GM23338 (cell line): ENCODE results near the gene EYA4. TPM values are rescaled to one million over a fixed set of nuclear protein-coding genes. Genes with fewer than 3 reads are reported as not detected.

Experiments used
- ATAC-seq: fragments of 200-7000 bp; cut with Tn5 transposase; 3 replicates; pipeline ENCODE4 v1.9.1; 2020
- DNase-seq: peaks from one replicate; pipeline ENCODE4 v3.0.0-alpha.2; 2015; ENCODE audit warnings: low spot score
- H2AFZ ChIP-seq: fragments of 200-600 bp; sonication (generic); 2 replicates; pipeline ENCODE4 v1.8.0; 2016; ENCODE audit warnings: antibody characterized with exemption, mild to moderate bottlenecking, moderate library complexity
- H3F3A ChIP-seq: fragments of 200-600 bp; sonication (generic); replicated peaks from 2 replicates; pipeline ENCODE4 v1.8.0; 2017; ENCODE audit warnings: antibody characterized with exemption, mixed run types, low read depth
- H3K27ac ChIP-seq: fragments of 200-600 bp; sonication (generic); 2 replicates; pipeline ENCODE4 v1.6.1; 2016; ENCODE audit warnings: low read depth
- H3K27me3 ChIP-seq: fragments of 200-600 bp; sonication (generic); 2 replicates; pipeline ENCODE4 v1.8.0; 2016; ENCODE audit warnings: mild to moderate bottlenecking, mixed run types, moderate library complexity; ENCODE audit not compliant: insufficient read depth
- H3K36me3 ChIP-seq: fragments of 200-600 bp; sonication (generic); 2 replicates; pipeline ENCODE4 v1.8.0; 2016; ENCODE audit warnings: mild to moderate bottlenecking; ENCODE audit not compliant: insufficient read depth
- H3K4me1 ChIP-seq: fragments of 200-600 bp; sonication (generic); 2 replicates; pipeline ENCODE4 v1.8.0; 2016; ENCODE audit warnings: mild to moderate bottlenecking, moderate library complexity; ENCODE audit not compliant: insufficient read depth
- H3K4me2 ChIP-seq: fragments of 200-600 bp; sonication (generic); 2 replicates; pipeline ENCODE4 v1.7.1; 2017; ENCODE audit warnings: mixed run types
- H3K4me3 ChIP-seq: fragments of 200-600 bp; sonication (generic); 2 replicates; pipeline ENCODE4 v1.6.1; 2016; ENCODE audit warnings: mixed run types
- H3K79me2 ChIP-seq: fragments of 200-600 bp; sonication (generic); replicated peaks from 2 replicates; pipeline ENCODE4 v1.8.0; 2017; ENCODE audit warnings: mild to moderate bottlenecking; ENCODE audit not compliant: insufficient read depth
- H3K9me2 ChIP-seq: fragments of 200-600 bp; sonication (generic); 2 replicates; pipeline ENCODE4 v1.8.0; 2017; ENCODE audit not compliant: insufficient read depth
- H4K20me1 ChIP-seq: fragments of 200-600 bp; sonication (generic); replicated peaks from 2 replicates; pipeline ENCODE4 v1.8.0; 2017; ENCODE audit warnings: mild to moderate bottlenecking; ENCODE audit not compliant: insufficient read depth
- H3K27ac Mint-ChIP-seq: 2 replicates; pipeline ENCODE4 v1.8.0; 2020; ENCODE audit warnings: inconsistent platforms, mild to moderate bottlenecking, moderate library complexity, mixed read lengths
- H3K27me3 Mint-ChIP-seq: 3 replicates; pipeline ENCODE4 v1.8.0; 2022; ENCODE audit warnings: low read depth, mild to moderate bottlenecking, moderate library complexity, mixed read lengths, inconsistent platforms; ENCODE audit not compliant: insufficient read depth, poor library complexity
- H3K36me3 Mint-ChIP-seq: 3 replicates; pipeline ENCODE4 v1.8.0; 2021; ENCODE audit warnings: low read depth, mild to moderate bottlenecking, inconsistent platforms, moderate library complexity, mixed read lengths
- H3K4me1 Mint-ChIP-seq: 3 replicates; pipeline ENCODE4 v1.8.0; 2020; ENCODE audit warnings: mild to moderate bottlenecking, inconsistent platforms, mixed read lengths
- H3K4me3 Mint-ChIP-seq: 3 replicates; pipeline ENCODE4 v1.8.0; 2021; ENCODE audit warnings: moderate library complexity, mild to moderate bottlenecking, inconsistent platforms, mixed read lengths
- H3K9me3 Mint-ChIP-seq: 3 replicates; pipeline ENCODE4 v1.8.0; 2020; ENCODE audit warnings: moderate library complexity, mild to moderate bottlenecking, inconsistent platforms, mixed read lengths
- CREB1 ChIP-seq: fragments of 250-450 bp; sonication (Bioruptor Pico); IDR thresholded peaks from 2 replicates; pipeline ENCODE4 v1.5.0; 2020; ENCODE audit warnings: low read depth, mild to moderate bottlenecking, moderate library complexity
- CTCF ChIP-seq, 2 experiments: fragments of 200-600 bp in 1 of 2; sonication (generic) in 1 of 2; conservative IDR thresholded peaks; 2 replicates each; pipeline versions ENCODE4 v1.5.1 to v1.6.1; 2016 to 2017; ENCODE audit warnings: antibody characterized with exemption in 2 of 2, low read depth in 2 of 2, mild to moderate bottlenecking in 2 of 2, moderate library complexity in 1 of 2
- ETS1 ChIP-seq: IDR thresholded peaks from 2 replicates; pipeline ENCODE4 v1.6.1; 2016; ENCODE audit warnings: antibody characterized with exemption
- EZH2 ChIP-seq: fragments of 200-600 bp; sonication (generic); IDR thresholded peaks from one replicate; pipeline ENCODE4 v1.8.0; 2017; ENCODE audit warnings: antibody characterized with exemption, mild to moderate bottlenecking, low read depth; ENCODE audit not compliant: unreplicated experiment
- EZH2phosphoT487 ChIP-seq: fragments of 200-600 bp; sonication (generic); IDR thresholded peaks from one replicate; pipeline ENCODE4 v1.8.1; 2018; ENCODE audit warnings: antibody characterized with exemption; ENCODE audit not compliant: unreplicated experiment
- JUNB ChIP-seq: IDR thresholded peaks from one replicate; pipeline ENCODE4 v1.6.1; 2016; ENCODE audit warnings: antibody characterized with exemption; ENCODE audit not compliant: unreplicated experiment
- NANOG ChIP-seq: IDR thresholded peaks from 2 replicates; pipeline ENCODE4 v1.6.1; 2016; ENCODE audit warnings: antibody characterized with exemption, borderline replicate concordance
- POLR2AphosphoS5 ChIP-seq: IDR thresholded peaks from 2 replicates; pipeline ENCODE4 v1.6.1; 2016; ENCODE audit warnings: antibody characterized with exemption, low read depth
- STAT1 ChIP-seq: IDR thresholded peaks from one replicate; pipeline ENCODE4 v1.6.1; 2016; ENCODE audit warnings: antibody characterized with exemption; ENCODE audit not compliant: unreplicated experiment
- ZNF114 ChIP-seq: fragments of 250-450 bp; sonication (Bioruptor Pico); IDR thresholded peaks from 2 replicates; pipeline ENCODE4 v1.5.0; 2020; ENCODE audit warnings: mild to moderate bottlenecking, moderate library complexity
- ZNF331 ChIP-seq: fragments of 250-450 bp; sonication (Bioruptor Pico); IDR thresholded peaks from 2 replicates; pipeline ENCODE4 v1.5.0; 2020; ENCODE audit warnings: low read depth, mild to moderate bottlenecking, moderate library complexity
- polyA plus RNA-seq: library from polyadenylated mRNA; unstranded; fragments of >200 nt; fragmentation: Nextera tagmentation; extraction: Ambion mirVana; gene quantifications from 2 replicates; pipeline ENCODE4 v1.2.1, GENCODE V29; 2016
- total RNA-seq: library from RNA; depleted of rRNA; stranded (reverse); fragments of >200 nt; shearing (Covaris generic); gene quantifications from 2 replicates; pipeline ENCODE4 v1.2.3, GENCODE V29; 2014
- TF ChIP-seq, protein P1 (sequence below): IDR thresholded peaks from one replicate; pipeline ENCODE4 v1.6.1; 2018; ENCODE audit warnings: antibody characterized with exemption; ENCODE audit not compliant: unreplicated experiment
- TF ChIP-seq, protein P2 (sequence below): fragments of 250-450 bp; sonication (Bioruptor Pico); IDR thresholded peaks from 2 replicates; pipeline ENCODE4 v1.5.0; 2020; ENCODE audit warnings: mild to moderate bottlenecking, moderate library complexity

Gene EYA4
- total and polyA plus RNA-seq, 2 experiments from 2014 or later = 0.05 to 0.21 TPM

- Histone ChIP-seq H3K9me2 (no peaks in the 10 kb centered on the region), H4K20me1 (no peaks in the 10 kb centered on the region), H3K4me2 (no peak overlapping the region), H3K79me2 (no peaks in the 10 kb centered on the region), H3K27me3 (no peaks in the 10 kb centered on the region), H3K36me3 (no peaks in the 10 kb centered on the region), H3K4me1 (no peaks in the 10 kb centered on the region), H3F3A (no peaks in the 10 kb centered on the region), H2AFZ (no peak overlapping the region), H3K27ac (no peak overlapping the region), H3K4me3 (no peak overlapping the region)
- Mint-ChIP-seq H3K4me3 (no peak overlapping the region), H3K27me3 (peaks cover 7% of the 10 kb centered on the region), H3K36me3 (peaks cover 27% of the 10 kb centered on the region), H3K9me3 (peaks cover 29% of the 10 kb centered on the region), H3K27ac (no peak overlapping the region), H3K4me1 (no peaks in the 10 kb centered on the region; the same call in 2 of the 3 replicates)
- TF ChIP-seq ZNF114 = no peak
- no peak for TF ChIP-seq POLR2AphosphoS5
- TF ChIP-seq CREB1 (CRISPR knock-in tag) = no peak
- TF ChIP-seq, protein P1, sequence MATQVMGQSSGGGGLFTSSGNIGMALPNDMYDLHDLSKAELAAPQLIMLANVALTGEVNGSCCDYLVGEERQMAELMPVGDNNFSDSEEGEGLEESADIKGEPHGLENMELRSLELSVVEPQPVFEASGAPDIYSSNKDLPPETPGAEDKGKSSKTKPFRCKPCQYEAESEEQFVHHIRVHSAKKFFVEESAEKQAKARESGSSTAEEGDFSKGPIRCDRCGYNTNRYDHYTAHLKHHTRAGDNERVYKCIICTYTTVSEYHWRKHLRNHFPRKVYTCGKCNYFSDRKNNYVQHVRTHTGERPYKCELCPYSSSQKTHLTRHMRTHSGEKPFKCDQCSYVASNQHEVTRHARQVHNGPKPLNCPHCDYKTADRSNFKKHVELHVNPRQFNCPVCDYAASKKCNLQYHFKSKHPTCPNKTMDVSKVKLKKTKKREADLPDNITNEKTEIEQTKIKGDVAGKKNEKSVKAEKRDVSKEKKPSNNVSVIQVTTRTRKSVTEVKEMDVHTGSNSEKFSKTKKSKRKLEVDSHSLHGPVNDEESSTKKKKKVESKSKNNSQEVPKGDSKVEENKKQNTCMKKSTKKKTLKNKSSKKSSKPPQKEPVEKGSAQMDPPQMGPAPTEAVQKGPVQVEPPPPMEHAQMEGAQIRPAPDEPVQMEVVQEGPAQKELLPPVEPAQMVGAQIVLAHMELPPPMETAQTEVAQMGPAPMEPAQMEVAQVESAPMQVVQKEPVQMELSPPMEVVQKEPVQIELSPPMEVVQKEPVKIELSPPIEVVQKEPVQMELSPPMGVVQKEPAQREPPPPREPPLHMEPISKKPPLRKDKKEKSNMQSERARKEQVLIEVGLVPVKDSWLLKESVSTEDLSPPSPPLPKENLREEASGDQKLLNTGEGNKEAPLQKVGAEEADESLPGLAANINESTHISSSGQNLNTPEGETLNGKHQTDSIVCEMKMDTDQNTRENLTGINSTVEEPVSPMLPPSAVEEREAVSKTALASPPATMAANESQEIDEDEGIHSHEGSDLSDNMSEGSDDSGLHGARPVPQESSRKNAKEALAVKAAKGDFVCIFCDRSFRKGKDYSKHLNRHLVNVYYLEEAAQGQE = no peak
- TF ChIP-seq STAT1 = no peak
- TF ChIP-seq CTCF (conservative IDR thresholded peaks at IDR 0.05; ENCODE audit: low read depth in 2 of 2) = no peak
- no peak for TF ChIP-seq JUNB
- TF ChIP-seq NANOG = no peak
- no peak for TF ChIP-seq ETS1
- TF ChIP-seq EZH2phosphoT487 = no peak
- TF ChIP-seq ZNF331 (CRISPR knock-in tag) = no peak
- TF ChIP-seq EZH2 = no peak
- TF ChIP-seq, protein P2, sequence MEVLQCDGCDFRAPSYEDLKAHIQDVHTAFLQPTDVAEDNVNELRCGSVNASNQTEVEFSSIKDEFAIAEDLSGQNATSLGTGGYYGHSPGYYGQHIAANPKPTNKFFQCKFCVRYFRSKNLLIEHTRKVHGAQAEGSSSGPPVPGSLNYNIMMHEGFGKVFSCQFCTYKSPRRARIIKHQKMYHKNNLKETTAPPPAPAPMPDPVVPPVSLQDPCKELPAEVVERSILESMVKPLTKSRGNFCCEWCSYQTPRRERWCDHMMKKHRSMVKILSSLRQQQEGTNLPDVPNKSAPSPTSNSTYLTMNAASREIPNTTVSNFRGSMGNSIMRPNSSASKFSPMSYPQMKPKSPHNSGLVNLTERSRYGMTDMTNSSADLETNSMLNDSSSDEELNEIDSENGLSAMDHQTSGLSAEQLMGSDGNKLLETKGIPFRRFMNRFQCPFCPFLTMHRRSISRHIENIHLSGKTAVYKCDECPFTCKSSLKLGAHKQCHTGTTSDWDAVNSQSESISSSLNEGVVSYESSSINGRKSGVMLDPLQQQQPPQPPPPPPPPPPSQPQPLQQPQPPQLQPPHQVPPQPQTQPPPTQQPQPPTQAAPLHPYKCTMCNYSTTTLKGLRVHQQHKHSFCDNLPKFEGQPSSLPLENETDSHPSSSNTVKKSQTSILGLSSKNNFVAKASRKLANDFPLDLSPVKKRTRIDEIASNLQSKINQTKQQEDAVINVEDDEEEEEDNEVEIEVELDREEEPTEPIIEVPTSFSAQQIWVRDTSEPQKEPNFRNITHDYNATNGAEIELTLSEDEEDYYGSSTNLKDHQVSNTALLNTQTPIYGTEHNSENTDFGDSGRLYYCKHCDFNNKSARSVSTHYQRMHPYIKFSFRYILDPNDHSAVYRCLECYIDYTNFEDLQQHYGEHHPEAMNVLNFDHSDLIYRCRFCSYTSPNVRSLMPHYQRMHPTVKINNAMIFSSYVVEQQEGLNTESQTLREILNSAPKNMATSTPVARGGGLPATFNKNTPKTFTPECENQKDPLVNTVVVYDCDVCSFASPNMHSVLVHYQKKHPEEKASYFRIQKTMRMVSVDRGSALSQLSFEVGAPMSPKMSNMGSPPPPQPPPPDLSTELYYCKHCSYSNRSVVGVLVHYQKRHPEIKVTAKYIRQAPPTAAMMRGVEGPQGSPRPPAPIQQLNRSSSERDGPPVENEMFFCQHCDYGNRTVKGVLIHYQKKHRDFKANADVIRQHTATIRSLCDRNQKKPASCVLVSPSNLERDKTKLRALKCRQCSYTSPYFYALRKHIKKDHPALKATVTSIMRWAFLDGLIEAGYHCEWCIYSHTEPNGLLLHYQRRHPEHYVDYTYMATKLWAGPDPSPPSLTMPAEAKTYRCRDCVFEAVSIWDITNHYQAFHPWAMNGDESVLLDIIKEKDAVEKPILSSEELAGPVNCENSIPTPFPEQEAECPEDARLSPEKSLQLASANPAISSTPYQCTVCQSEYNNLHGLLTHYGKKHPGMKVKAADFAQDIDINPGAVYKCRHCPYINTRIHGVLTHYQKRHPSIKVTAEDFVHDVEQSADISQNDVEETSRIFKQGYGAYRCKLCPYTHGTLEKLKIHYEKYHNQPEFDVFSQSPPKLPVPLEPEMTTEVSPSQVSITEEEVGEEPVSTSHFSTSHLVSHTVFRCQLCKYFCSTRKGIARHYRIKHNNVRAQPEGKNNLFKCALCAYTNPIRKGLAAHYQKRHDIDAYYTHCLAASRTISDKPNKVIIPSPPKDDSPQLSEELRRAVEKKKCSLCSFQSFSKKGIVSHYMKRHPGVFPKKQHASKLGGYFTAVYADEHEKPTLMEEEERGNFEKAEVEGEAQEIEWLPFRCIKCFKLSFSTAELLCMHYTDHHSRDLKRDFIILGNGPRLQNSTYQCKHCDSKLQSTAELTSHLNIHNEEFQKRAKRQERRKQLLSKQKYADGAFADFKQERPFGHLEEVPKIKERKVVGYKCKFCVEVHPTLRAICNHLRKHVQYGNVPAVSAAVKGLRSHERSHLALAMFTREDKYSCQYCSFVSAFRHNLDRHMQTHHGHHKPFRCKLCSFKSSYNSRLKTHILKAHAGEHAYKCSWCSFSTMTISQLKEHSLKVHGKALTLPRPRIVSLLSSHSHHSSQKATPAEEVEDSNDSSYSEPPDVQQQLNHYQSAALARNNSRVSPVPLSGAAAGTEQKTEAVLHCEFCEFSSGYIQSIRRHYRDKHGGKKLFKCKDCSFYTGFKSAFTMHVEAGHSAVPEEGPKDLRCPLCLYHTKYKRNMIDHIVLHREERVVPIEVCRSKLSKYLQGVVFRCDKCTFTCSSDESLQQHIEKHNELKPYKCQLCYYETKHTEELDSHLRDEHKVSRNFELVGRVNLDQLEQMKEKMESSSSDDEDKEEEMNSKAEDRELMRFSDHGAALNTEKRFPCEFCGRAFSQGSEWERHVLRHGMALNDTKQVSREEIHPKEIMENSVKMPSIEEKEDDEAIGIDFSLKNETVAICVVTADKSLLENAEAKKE (CRISPR knock-in tag) = no peak
- ATAC-seq = no peak
- no peak for DNase-seq
Measured at GRCh38 chr6:133555685-133556084, 314.5 kb downstream of the EYA4 start.
